Pulmonary artery endothelial cell (primary cell): ENCODE results near the gene KPNA5. TPM values are rescaled to one million over a fixed set of nuclear protein-coding genes. Genes with fewer than 3 reads are reported as not detected.
"Not testable (repeated sequence)": the region's sequence is repeated elsewhere in the genome, so short reads cannot be mapped to it uniquely, and the experiment has no call there.

Experiments used
- DNase-seq: peaks from one replicate; pipeline ENCODE4 v3.0.0-alpha.2; 2011; ENCODE audit warnings: low read depth, low spot score
- total RNA-seq: library from RNA; depleted of rRNA; stranded (reverse); fragments of >200 nt; gene quantifications from 2 replicates; pipeline ENCODE4 v1.2.3, GENCODE V29; 2014

KPNA5 gene
- total RNA-seq, 1 donor from 2014 or later = 10.5 TPM

GRCh38 chr6:116697480-116697879 is 16.5 kb downstream of the KPNA5 start:
- DNase-seq = no peak

GRCh38 chr6:116703888-116704287 is 22.9 kb downstream of the KPNA5 start:
- DNase-seq = not testable (repeated sequence)

GRCh38 chr6:116705917-116706316 is 24.9 kb downstream of the KPNA5 start:
- DNase-seq = no peak

- no peak for DNase-seq
These were observed 33.3 kb downstream of the KPNA5 start for GRCh38 chr6:116714296-116714695.

GRCh38 chr6:116714761-116715160 is 33.8 kb downstream of the KPNA5 start:
- DNase-seq = no peak

GRCh38 chr6:116726947-116727346 is 45.9 kb downstream of the KPNA5 start:
- no peak for DNase-seq

GRCh38 chr6:116730513-116730912 is 49.5 kb downstream of the KPNA5 start:
- no peak for DNase-seq

- no peak for DNase-seq
These were observed 56.0 kb downstream of the KPNA5 start for GRCh38 chr6:116737004-116737403.

- DNase-seq = not testable (repeated sequence)
These were observed 59.5 kb downstream of the KPNA5 start for GRCh38 chr6:116740486-116740885.

GRCh38 chr6:116741571-116741970 is 60.6 kb downstream of the KPNA5 start:
- DNase-seq = peak; percentile 20

GRCh38 chr6:116745176-116745575 is 64.2 kb downstream of the KPNA5 start:
- DNase-seq = no peak

GRCh38 chr6:116761779-116762178 is 80.8 kb downstream of the KPNA5 start:
- no peak for DNase-seq

GRCh38 chr6:116762235-116762634 is 81.2 kb downstream of the KPNA5 start:
- DNase-seq = no peak

- no peak for DNase-seq
These were observed 82.0 kb downstream of the KPNA5 start for GRCh38 chr6:116763048-116763447.

GRCh38 chr6:116763906-116764628 is 83.1 kb downstream of the KPNA5 start:
- no peak for DNase-seq

GRCh38 chr6:116764629-116764960 is 83.6 kb downstream of the KPNA5 start:
- DNase-seq = no peak

- DNase-seq = no peak
These were observed 84.2 kb downstream of the KPNA5 start, which contains the start of gene FAM162B for GRCh38 chr6:116764961-116765841. Gene FAM162B, minus strand, starts transcription at chr6:116765719. Its CDS starts 143 bp downstream, at chr6:116765576.

GRCh38 chr6:116766506-116767176 is 85.6 kb downstream of the KPNA5 start:
- no peak for DNase-seq

GRCh38 chr6:116767715-116768114 is 86.7 kb downstream of the KPNA5 start:
- DNase-seq = no peak

GRCh38 chr6:116772450-116772849 is 91.4 kb downstream of the KPNA5 start:
- no peak for DNase-seq

- DNase-seq = no peak
These were observed 92.9 kb downstream of the KPNA5 start for GRCh38 chr6:116773886-116774285.

GRCh38 chr6:116779573-116780164 is 98.7 kb downstream of the KPNA5 start:
- no peak for DNase-seq
